Uterus (tissue), 4 donors: Measurements from ENCODE around the gene CLNK. TPM values are rescaled to one million over a fixed set of nuclear protein-coding genes. Genes with fewer than 3 reads are reported as not detected.

Experiments used
- DNase-seq, 2 donors: peaks; one replicate each; pipeline ENCODE4 v3.0.0-alpha.2; 2019 to 2020
- H3K27ac ChIP-seq, 2 donors: fragments of 200-600 bp; sonication (generic); 1 replicate in 1 of 2; 2 replicates in 1 of 2; pipeline ENCODE4 v1.5.1; 2016 to 2018
- H3K27me3 ChIP-seq, 2 donors: fragments of 200-600 bp; sonication (generic); one replicate each; pipeline ENCODE4 v1.5.1; 2018 to 2019; ENCODE audit warnings: control low read depth in 1 of 2
- H3K36me3 ChIP-seq, 2 donors: fragments of 200-600 bp; sonication (generic); one replicate each; pipeline ENCODE4 v1.5.1; 2019; ENCODE audit warnings: control low read depth in 1 of 2
- H3K4me1 ChIP-seq, 2 donors: fragments of 200-600 bp; sonication (generic); one replicate each; pipeline ENCODE4 v1.5.1; 2018 to 2019; ENCODE audit warnings: control low read depth in 1 of 2
- H3K4me3 ChIP-seq, 2 donors: fragments of 200-600 bp; sonication (generic); 1 replicate in 1 of 2; 2 replicates in 1 of 2; pipeline ENCODE4 v1.5.1; 2018 to 2019; ENCODE audit warnings: mild to moderate bottlenecking in 1 of 2
- H3K9me3 ChIP-seq, 2 donors: fragments of 200-600 bp; sonication (generic); one replicate each; pipeline ENCODE4 v1.5.1; 2019; ENCODE audit warnings: control low read depth in 1 of 2
- CTCF ChIP-seq, 4 experiments: fragments of 200-600 bp in 2 of 4; fragments of 450-650 bp in 2 of 4; sonication (generic) in 2 of 4; IDR thresholded peaks; one replicate each; pipeline ENCODE4 v1.5.1; 2016 to 2019; ENCODE audit warnings: antibody characterized with exemption in 4 of 4, mild to moderate bottlenecking in 2 of 4, moderate library complexity in 1 of 4
- POLR2A ChIP-seq, 2 donors: fragments of 450-650 bp; IDR thresholded peaks; one replicate each; pipeline ENCODE4 v1.6.1; 2016; ENCODE audit warnings: antibody characterized with exemption in 2 of 2, mild to moderate bottlenecking in 1 of 2, moderate library complexity in 1 of 2
- intact Hi-C: fragments of 100-400 bp; cut with DNase I; formaldehyde crosslinking; loops from one replicate; pipeline ENCODE4 v1.15.1; 2023; ENCODE audit warnings: low total_unique reads
- total RNA-seq, 4 donors: library from RNA; depleted of rRNA in 3 of 4; stranded (reverse); fragments of >200 nt in 3 of 4; gene quantifications; one replicate each; pipeline versions ENCODE4 v1.1.0 to v1.2.4, GENCODE V29; 2014 to 2023
- donor health status: DM: yes; HTN: yes; CAD: no.

CLNK gene
- total RNA-seq, 4 donors from 2014 or later = not detected

GRCh38 chr4:10526429-10527222, 157.9 kb downstream of the CLNK start:
- H3K27me3 ChIP-seq = no peaks in the 10 kb centered on the region
- H3K36me3 ChIP-seq = no peaks in the 10 kb centered on the region
- intact Hi-C loops = no loop called here
- DNase-seq = no peak
- H3K9me3 ChIP-seq = no peaks in the 10 kb centered on the region
- no peak for TF ChIP-seq CTCF (IDR thresholded peaks at IDR 0.05)
- TF ChIP-seq POLR2A (IDR thresholded peaks at IDR 0.05) = no peak
- no peak overlapping the region for H3K4me3 ChIP-seq
- no peaks in the 10 kb centered on the region for H3K4me1 ChIP-seq
- no peak overlapping the region for H3K27ac ChIP-seq

- H3K4me1 ChIP-seq = no peaks in the 10 kb centered on the region
- H3K27ac ChIP-seq = no peak overlapping the region
- no peak for DNase-seq
- TF ChIP-seq CTCF (IDR thresholded peaks at IDR 0.05) (no peak), POLR2A (IDR thresholded peaks at IDR 0.05) (no peak)
- intact Hi-C loops = no loop called here
- H3K36me3 ChIP-seq = no peaks in the 10 kb centered on the region
- H3K27me3 ChIP-seq = no peaks in the 10 kb centered on the region
- H3K4me3 ChIP-seq = no peak overlapping the region
- H3K9me3 ChIP-seq = no peaks in the 10 kb centered on the region
These were observed 160.3 kb downstream of the CLNK start for GRCh38 chr4:10524196-10524833.

- Histone ChIP-seq H3K36me3 (no peaks in the 10 kb centered on the region), H3K4me1 (no peaks in the 10 kb centered on the region), H3K4me3 (no peak overlapping the region), H3K27me3 (no peaks in the 10 kb centered on the region), H3K27ac (no peak overlapping the region), H3K9me3 (no peaks in the 10 kb centered on the region)
- DNase-seq = no peak
- intact Hi-C loops = no loop called here
- TF ChIP-seq CTCF (IDR thresholded peaks at IDR 0.05) = no peak
- TF ChIP-seq POLR2A (IDR thresholded peaks at IDR 0.05) = no peak
These were observed 163.1 kb downstream of the CLNK start for GRCh38 chr4:10521424-10521823.

- DNase-seq = no peak
- TF ChIP-seq CTCF (IDR thresholded peaks at IDR 0.05) (no peak), POLR2A (IDR thresholded peaks at IDR 0.05) (no peak)
- Histone ChIP-seq H3K9me3 (no peaks in the 10 kb centered on the region), H3K27me3 (no peaks in the 10 kb centered on the region), H3K4me1 (no peaks in the 10 kb centered on the region), H3K36me3 (no peaks in the 10 kb centered on the region), H3K4me3 (no peak overlapping the region), H3K27ac (no peak overlapping the region)
- intact Hi-C loops = no loop called here
These were observed 174.8 kb downstream of the CLNK start for GRCh38 chr4:10509733-10510132.

- intact Hi-C loops = no loop called here
- H3K27me3 ChIP-seq = no peaks in the 10 kb centered on the region
- TF ChIP-seq CTCF (IDR thresholded peaks at IDR 0.05) (no peak), POLR2A (IDR thresholded peaks at IDR 0.05) (no peak)
- H3K27ac ChIP-seq = no peak overlapping the region
- DNase-seq = no peak
- H3K36me3 ChIP-seq = no peaks in the 10 kb centered on the region
- no peaks in the 10 kb centered on the region for H3K9me3 ChIP-seq
- H3K4me3 ChIP-seq = no peak overlapping the region
- H3K4me1 ChIP-seq = no peaks in the 10 kb centered on the region
These were observed 178.5 kb downstream of the CLNK start for GRCh38 chr4:10506077-10506476.
